ENCODE results near the gene RAD9A. TPM values are rescaled to one million over a fixed set of nuclear protein-coding genes. Genes with fewer than 3 reads are reported as not detected.

Gene RAD9A
- total RNA-seq, 1 experiment from 2014 or later, result 13.3 TPM

DNA sequence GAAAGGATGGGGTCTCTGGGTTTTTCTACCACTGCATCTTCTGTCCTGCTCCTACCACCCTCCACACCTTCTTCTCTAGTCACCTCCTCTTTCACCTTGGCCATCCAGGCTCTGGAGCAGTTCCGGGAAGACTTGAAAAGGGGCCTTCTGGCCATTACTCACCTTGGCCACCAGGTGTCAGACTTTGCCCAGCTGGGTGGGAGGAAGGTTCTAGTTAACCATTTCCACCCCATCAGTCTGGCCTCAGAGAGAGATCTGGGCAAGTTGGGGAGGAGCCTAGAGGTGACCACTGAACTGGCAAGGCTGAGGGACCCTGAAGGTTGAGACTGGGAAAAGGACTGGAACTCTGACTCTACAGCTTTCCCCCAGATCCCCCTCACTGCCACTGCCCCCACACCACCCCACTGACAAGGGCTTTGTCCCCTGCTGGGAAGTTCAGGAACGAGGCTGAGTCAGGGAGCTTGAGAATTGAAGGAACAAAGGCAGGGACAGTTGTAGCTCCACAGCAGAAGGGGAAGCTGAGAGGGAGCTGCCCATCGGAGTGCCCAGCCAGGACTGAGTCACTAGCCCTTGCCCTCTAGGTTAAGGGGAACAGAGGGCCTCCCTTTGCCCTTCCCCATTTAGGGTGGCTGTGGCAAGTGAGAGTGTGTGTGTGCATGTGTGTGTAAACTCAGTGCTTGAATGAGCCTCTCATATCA lies 34.8 kb upstream of the RAD9A start:
- DNase-seq (ENCODE audit: low read depth), result peak; percentile 82

DNA sequence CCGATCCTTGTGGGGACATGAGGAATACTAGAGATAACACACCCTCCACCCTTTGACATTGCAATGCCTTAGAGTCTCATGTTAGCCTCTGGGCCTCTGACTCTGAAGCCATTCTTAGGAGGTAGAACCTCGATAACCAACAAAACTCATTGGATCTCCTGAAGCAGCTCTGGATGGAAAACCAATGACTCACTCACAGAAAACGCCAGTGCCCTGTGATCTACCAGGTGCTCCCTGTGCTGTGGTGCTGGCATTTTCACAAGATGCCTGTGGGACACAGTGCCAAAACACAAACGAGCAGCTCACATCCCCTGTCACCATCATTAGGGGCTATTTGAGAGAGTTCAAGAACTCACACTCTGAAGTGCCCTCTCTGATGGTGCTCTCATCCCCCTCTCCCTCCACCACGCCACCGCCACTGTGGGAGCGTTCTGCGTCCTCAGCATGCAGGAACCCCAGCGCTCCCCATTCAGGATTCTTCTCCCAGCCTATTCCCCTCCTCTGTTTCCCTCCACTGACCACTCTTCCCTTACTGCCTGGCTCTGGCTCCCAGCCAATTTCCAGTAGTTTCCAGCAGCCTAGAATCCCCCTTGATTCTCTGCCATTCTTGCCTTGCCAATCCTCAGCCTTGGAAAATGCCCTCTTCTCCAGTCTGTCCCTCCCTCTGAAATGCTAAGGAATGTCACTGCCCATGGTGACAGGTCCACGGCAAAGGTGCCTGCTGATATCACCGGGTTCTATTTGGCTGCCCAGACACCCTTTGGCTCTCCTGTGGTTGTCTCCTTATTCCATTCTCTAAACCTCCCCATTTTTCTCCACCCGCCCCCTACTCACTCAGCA lies 33.7 kb upstream of the RAD9A start:
- DNase-seq (ENCODE audit: low read depth), result peak; percentile 92

DNA sequence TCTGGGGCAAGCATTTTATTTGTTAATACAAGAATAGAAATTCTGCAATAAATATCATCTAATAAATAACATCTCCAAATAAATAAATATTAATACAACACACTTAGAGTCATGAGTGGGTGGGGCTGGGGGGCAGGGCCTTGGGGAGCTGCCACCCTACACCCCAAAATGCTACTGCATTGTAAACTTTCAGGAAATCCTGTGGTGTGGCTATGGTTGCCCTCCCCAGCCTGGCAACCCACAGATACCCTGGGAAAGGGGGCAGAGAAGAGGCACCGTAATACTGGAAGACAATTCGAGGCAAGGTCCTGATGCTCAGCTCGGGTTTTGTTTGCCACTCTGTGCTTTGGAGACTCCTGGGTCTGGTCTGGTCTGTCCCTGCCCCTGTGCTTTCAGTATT lies 27.6 kb upstream of the RAD9A start:
- no peak for DNase-seq (ENCODE audit: low read depth)

DNA sequence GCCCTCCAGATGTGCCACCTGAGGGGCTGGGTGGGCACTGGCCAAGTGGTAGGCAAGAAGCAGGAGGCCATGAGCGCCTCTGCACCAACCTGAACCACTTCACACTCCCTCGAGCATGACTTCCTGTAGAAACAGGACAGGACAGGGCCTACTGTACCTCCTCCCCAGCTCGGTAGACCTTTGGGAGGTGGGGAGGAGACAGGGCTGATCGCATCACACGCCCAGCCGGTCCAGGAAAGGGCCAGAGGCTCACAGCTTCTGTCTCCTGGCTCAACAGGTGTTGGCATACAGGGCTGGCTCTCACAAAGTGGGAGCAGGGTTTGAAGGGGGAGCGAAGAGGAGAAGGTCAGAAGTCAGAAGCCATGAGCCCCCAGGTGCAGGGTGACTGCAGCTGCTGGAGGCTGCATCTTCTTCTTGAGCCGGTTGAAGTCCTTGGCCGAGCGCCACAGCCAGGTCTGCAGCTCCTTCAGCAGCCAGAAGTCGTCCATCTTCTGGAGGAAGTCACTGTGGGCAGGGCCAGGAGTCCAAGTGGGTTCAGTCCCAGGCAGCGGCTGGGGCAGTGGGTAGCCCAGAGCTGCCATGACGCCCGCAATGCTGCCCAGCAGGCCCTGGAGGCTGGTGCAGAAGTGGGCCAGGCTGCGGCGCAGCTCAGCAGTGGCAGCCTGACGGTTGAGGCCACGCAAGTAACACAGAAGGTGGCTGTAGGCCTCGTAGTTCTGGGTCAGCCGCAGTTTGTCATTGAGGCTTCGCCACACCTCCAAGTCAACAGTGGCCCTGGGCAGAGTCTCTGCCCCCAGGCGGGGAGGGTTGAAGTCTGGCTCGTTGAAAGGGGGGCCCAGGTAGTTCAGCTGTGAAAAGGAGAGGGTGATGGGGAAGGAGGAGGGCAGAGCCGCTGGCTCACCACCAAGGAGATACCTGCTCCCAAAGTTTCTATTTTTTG lies 26.7 kb upstream of the RAD9A start:
- no peak for DNase-seq (ENCODE audit: low read depth)

DNA sequence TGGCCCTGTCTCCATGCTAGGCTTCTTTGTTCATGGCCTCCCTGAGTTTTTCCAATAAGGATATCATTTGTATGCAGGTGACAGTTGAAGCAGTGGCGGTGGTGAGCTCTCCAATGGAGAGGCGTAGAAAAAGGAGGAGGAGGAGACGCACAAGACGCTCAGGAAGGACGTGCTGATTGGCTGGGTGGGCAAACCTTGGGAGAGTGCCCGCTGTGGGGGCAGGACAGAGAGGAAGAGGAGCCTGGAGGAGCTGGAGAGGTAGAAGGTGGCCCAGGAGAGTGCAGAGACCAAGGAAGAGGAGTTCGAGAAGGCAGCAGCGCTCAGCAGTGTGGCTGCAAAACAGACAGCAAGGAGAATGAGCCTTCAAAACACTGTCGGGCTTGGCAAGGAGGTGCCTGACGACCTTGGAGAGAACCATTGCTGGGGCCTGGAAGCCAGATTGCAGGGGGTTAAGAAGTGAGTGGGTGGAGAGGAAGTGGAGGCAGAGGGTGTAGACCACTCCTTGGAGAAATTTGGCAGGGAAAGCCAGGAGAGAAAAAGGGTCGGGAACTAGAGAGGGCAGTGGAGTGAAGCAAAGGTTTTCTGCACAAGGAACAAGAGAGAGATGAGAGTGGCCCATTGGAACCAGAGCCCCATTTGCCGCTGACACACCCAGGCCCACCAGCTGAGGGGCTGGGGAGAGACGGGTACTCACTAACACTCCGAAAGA lies 25.9 kb upstream of the RAD9A start:
- no peak for DNase-seq (ENCODE audit: low read depth)

DNA sequence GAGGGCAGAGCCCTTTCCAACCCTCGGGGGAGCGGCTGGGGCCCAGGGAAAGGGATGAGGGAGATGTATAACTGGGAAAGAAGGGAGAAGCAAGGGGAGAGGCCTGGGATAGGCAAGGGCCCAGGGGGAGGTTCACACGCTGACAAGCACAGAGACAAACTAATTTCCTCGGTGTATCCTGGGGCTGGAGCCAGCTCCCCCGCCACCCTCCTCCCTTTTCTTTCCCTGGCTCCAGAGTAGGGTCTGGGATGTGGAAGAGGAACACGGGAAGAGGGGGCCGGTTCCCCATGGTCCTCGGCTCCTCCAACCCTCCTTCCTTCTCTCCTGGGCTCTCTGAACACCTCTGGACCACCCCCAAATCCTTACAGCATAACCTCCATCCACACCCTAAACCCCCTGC lies 25.2 kb upstream of the RAD9A start:
- no peak for DNase-seq (ENCODE audit: low read depth)

DNA sequence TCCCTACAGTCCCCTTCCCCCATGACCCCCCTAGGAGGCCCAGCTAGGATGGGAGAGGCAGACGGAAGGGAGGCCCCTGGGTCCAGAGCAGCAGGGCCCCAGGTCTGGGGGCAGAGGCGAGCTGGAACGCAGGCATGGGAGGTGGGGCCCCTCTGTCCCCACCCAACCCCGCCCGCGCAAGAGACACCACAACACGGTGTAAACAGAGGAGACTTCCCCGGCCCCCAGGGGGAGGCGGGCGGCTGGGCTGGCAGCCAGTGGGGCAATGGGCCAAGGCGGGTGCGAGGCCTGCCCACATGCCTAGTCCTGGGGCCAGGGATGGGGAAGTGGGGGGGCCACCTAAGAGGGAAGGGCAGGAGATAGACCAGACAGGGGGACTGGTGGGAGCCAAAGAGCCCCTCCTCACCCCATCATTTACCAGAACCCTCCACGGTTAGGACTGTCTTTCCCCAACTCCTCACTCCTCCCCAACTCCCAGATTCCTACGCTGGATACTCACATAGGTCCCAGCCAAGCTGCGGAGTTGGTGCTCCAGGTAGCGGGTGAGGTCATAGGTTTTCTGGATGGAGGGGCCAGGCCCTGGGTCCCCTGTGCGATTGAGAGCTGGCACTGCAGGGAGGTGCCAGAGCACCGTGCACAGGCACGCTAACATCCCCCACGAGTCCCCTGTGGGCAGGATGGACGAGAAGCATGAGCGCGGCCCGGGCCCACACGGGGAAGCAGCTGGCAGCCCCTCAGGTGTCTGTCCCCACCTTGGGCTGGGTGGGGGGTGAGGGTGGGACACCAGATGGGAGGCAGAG lies 24.6 kb upstream of the RAD9A start:
- DNase-seq (ENCODE audit: low read depth), result no peak

DNA sequence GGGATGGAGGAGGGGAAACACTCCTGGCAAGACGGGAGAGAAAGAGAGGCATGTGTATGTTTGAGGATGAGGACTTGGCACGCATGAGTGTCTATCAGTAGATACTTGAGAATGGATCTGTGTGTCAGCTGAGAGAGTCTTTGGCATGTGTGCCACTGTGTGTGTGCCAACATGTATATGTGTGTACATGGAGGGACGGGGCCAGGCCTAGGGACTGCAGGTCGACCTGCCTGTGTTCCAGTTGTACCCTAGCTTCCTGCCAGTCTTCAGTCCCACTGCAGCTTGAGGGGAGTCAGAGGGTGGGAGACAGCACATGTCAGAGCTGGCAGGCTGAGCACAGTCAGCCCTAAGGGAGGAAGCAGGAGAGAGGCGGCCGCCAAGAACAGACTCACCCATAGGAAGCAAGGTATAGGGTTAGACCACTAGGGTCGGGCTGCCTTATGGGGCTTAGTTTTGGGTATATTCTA lies 24.0 kb upstream of the RAD9A start:
- DNase-seq (ENCODE audit: low read depth), result no peak

DNA sequence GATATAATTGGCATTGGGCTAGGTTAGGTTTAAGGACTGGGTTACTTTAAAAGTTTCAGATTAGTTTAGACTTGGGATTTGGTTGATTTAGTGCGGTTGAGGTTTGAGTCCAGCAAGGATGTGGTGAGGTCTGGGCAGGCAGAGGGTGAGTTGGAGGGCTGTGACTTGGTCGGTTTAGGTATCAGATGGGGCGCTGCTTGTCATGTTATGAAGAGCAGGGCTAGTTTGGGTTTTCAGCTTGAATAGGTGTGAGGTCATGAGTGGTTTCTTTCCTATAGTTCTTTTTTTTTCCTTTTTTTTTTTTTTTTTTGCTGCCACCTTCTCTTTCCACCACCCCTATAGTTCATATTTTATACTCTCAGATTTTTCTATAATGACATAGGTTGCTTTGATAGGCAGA lies 23.2 kb upstream of the RAD9A start:
- no peak for DNase-seq (ENCODE audit: low read depth)

DNA sequence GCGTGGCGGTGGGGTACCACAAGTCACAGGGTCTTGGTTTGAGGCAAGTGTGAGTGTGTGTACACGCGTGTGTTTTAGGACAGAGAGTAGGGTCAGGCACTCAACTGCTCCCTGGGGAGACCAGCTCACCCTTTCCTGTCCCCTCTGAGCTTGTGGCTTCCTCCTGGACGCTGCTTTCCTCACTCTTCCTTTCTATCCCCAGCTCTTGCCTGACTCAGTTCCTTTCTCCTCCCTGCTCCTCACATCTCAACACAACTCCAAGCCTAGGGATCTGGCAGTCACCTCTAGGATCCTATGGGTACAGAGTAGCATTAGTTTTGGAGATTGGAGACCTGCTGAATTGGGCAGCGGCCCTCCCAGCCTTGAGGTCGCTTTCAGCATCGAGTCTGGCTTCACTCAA lies 22.5 kb upstream of the RAD9A start:
- no peak for DNase-seq (ENCODE audit: low read depth)

DNA sequence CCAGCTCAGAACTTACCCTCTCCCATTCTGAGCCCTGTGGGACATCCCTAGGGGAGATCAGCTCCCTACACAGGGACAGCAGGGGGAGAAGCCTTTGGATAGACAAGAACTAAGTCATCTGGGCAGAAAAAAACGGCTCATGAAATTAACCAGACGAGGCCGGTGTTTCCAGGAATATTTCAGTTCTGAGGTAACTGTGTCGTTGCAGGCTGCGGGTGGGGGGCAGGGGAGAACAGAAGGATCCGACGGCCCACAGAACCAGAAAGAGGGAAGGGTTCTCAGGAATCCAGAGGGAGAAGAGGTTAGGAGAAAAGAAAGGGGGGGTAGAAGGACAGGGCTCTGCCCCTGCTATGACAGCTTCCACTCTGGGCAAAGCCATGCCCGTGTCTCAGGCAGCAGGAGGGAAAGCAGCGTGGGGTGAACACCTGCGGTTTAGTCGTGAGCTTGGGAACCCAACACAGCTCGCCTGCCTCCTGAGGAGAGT lies 21.9 kb upstream of the RAD9A start:
- no peak for DNase-seq (ENCODE audit: low read depth)

DNA sequence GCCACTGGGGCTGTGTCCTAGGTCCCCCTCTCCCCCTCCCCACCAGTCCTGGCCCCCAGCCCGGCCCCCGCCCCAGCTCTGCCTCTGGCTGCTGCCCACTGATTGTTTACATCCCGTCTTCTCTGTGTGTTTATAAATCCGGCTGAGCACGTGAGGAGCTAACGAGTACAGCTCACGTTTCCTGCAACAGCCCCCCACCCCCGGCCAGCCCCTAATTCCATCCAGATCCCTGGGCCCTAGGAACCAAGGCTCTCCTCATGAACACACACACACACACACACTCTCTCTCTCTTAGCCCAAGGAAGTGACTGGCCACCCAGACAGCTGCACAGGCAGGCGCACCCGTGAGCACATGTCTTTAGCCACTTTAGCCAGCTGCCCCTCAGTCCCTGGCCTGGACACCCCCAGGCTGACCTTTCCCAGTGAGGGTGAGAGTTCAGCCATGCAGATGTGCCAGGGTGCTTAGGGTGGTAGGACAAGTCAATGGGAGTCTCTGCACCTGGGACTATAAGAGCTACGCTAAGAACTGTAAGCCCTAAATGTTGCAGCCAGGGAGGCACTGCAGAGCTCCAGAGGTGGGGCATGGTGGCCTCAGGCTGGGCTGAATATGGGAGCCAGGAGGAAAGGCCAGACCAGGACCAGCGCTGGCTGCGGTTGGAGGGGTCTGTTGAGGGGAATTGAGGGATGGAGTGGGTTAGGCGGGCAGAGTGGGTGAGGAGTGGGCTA lies 21.3 kb upstream of the RAD9A start:
- DNase-seq (ENCODE audit: low read depth), result no peak

DNA sequence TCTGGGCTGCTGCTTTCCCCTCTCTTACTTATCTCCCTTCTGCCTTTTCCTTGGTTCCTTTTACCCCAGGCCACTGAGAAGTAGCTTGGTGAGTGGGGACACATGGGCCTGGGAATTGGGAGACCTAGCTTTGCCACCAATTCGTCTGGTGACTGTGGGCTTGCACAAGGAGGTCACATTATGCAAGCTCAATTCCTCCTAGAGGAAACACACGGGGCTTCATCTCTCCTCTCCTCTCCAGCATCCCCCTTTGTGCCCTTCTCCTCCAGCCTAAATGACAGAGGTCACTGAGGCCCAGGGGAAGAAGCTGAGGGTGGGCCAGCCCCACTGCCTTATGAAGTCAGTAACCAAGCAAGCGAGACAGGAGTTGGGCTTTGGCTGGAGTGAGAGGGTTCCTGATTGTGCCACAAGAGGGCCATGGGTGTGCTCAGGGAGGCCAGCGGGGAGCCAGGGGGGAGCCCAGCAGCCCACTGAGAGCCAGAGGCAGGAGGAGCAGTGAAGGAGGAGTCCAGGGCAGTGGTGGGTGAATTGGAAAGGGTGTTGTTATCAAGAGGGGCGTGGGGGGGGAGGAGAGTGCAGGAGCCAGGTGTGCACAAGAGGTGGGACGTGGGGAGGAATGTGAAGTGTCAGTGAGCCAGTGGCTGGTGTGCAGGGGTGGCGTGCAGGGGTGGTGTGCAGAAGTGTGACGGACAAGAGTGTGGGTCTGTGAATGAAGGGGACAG lies 20.4 kb upstream of the RAD9A start:
- DNase-seq (ENCODE audit: low read depth), result peak; percentile 44

DNA sequence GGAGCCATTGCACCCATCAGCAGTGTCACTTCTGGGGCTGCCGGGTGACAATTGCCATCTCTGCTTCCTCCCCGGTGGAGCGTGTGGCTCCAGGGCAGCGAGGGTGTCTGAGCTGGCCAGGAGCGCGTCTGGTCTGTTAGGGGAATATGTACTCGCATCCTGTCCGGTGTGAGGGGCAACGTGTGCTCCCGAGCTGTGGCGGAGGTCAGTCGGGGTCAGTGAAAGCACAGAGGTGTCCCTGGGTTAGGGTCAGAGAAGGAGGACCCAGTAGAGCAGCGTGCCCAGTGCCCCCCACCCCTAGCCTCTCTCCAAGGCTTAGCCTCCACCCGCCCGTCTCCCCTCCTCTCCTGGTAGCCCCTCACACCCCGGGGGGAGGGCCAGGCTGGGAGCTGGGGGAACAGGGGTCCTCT lies 19.9 kb upstream of the RAD9A start:
- DNase-seq (ENCODE audit: low read depth), result no peak

DNA sequence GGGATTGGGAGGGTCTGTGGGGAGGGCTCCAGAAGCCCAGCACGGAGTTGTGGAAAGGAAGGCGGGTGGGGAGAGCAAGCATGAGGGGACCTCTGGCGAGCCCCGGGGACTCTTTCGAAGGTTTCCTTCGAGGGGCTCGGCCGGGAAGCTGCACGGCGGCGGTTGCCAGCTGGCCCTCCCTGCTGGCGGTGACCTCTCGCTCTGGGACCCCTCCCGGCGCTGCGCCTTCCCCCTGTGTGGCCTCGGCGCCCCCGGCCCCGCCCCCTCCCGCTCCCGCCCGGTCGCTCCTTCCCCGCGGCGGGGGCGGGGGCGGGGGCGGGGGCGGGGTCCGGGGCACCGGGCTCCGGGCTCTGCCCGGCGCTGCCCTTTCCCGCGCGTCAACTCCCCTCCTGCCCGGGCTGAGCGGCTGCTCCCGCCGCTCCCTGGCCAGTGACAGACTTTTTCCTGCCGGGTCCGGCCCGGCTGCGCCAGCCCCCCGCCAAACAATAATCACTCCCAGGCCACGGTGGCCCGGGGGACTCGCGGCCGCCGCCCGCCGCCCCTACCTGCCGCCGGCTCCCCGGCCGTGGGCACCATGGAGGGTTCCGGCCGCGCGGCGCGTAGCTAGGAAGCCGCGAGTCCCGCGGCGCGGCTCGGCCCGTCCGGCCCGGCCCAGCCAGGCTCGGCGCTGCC lies 19.3 kb upstream of the RAD9A start:
- DNase-seq (ENCODE audit: low read depth), result no peak

DNA sequence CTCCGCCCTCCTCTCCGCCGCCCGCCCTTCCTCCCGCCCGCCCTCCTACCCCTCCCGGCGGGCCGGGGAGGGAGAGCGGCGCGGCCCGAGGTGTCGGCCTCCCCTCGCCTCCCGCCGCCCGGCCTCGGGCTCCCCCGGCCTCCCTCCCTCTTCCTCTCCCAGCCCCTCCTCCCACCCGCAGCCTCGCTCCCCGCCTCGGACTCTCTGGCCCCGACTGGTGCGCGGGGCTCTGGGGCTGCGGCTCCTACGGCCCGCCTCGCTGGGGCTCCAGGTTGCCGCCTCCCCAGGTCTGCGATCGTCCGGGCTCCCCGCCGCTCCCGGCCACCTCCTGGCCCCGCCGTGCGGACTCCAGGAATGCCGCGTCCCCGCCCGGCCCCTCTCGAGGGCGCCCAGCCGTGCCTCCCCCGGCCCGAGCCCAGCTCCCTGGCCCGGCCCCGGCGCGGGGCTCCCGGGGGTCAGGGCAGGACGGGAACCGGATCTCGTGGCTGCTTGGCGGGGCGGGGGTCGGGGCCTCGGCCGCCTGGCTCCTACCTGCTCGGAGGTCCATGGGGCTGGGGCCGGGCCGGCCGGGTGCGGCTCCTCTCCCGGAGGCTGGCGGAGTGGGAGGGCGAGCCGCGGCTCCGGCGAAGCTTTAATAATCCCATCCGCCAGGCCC lies 18.7 kb upstream of the RAD9A start, which contains the start of gene CLCF1:
Gene CLCF1, minus strand, starts transcription at position 606 of the 655 bp plus-strand sequence. Its CDS starts 59 bp downstream, at position 547.
- peak; percentile 64 for DNase-seq (ENCODE audit: low read depth)

DNA sequence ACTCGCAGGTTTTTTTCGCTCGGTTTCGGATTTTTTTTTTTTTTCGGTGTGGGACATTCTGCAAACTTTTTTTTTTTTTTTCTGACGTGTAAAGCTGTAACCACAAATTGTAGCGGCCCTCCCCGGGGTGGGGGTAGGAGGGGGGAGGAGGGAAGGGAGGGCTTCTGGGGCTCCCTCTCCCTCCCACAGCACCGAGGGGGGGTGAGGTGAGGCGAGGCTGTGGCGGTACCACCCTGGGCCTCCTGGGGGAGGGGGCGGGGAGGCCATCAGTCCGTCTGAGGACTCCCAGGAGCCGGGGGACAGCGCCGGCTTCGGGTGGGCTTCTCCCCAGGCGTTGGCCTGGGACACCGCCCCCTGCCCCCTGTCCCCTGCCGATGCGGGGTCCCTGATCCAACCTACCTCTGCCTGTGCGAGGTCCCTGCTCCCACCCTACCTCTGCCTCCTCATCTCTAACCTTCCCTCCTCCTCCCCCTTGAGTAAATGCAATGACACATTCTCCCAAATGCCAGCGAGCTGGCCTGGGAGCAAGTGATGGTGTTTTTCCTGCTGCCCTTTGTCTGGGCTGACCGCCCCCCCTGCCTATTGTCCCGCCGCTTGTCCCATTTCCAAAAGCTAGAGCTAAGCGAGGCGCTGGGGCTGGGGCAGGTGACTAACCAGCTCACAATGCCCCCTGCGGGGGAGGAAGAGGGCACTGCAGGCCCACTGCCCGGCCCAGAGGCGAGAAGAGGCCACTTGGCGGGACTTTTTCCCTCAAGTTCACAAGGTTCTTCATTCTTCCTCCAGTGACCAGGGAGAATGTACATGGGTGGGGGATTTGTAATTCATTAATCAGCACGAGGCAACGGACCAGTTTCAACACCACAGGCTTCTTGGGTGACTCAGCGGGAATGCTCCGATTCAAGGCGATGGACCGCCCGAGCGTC lies 17.9 kb upstream of the RAD9A start:
- peak; percentile 99 for DNase-seq (ENCODE audit: low read depth)

All from M059J (cell line).